C4-2B (cell line): ENCODE data around the gene CDR2L.

Experiments
- ZFX ChIP-seq: fragments of 450-650 bp; IDR thresholded peaks from 2 replicates; pipeline ENCODE4 v1.6.1; 2017
- TF ChIP-seq, protein P1 (sequence below): fragments of 450-650 bp; conservative IDR thresholded peaks from 2 replicates; pipeline ENCODE4 v1.5.1; 2017; ENCODE audit warnings: mild to moderate bottlenecking

DNA sequence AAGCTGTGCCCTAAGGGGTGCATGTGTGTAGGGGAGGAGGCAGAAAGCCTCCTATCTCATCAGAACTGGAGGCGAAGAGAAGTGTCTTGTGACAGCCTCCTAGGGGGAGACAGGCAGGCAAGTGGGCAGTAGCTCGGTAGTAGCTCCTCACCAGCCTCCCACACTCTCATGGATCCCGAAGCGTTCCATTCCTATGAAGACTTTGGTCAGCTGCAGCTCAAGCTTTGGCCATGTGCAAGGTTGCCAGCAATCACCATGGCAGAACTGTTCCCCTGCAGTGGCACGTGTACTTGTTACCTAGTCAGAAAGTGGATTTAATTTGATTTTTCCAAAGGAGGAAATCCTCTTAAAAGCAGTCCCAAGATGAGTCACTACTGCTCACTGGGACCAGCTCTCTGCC, 31.7 kb downstream of the CDR2L start:
- TF ChIP-seq, protein P1, sequence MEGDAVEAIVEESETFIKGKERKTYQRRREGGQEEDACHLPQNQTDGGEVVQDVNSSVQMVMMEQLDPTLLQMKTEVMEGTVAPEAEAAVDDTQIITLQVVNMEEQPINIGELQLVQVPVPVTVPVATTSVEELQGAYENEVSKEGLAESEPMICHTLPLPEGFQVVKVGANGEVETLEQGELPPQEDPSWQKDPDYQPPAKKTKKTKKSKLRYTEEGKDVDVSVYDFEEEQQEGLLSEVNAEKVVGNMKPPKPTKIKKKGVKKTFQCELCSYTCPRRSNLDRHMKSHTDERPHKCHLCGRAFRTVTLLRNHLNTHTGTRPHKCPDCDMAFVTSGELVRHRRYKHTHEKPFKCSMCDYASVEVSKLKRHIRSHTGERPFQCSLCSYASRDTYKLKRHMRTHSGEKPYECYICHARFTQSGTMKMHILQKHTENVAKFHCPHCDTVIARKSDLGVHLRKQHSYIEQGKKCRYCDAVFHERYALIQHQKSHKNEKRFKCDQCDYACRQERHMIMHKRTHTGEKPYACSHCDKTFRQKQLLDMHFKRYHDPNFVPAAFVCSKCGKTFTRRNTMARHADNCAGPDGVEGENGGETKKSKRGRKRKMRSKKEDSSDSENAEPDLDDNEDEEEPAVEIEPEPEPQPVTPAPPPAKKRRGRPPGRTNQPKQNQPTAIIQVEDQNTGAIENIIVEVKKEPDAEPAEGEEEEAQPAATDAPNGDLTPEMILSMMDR = no peak
- no peak for TF ChIP-seq ZFX
